WERI-Rb-1 (cell line): ENCODE results near the gene XIRP1.
A peak's percentile ranks its signal among the peaks of the same experiment; 100 is the strongest.

Experiments
- DNase-seq: peaks from one replicate; pipeline ENCODE4 v3.0.0-alpha.2; 2020
- H3K27ac ChIP-seq: fragments of 250-450 bp; sonication (Bioruptor Pico); 2 replicates; pipeline ENCODE4 v1.5.1; 2020; ENCODE audit warnings: mild to moderate bottlenecking, moderate library complexity
- H3K27me3 ChIP-seq: fragments of 250-450 bp; sonication (Bioruptor Pico); 2 replicates; pipeline ENCODE4 v1.5.1; 2021; ENCODE audit warnings: mild to moderate bottlenecking, low read depth, moderate library complexity; ENCODE audit not compliant: insufficient read depth, severe bottlenecking
- H3K36me3 ChIP-seq: fragments of 250-450 bp; sonication (Bioruptor Pico); 2 replicates; pipeline ENCODE4 v1.5.1; 2020; ENCODE audit warnings: mild to moderate bottlenecking, moderate library complexity
- H3K4me3 ChIP-seq: 2 replicates; pipeline ENCODE4 v1.5.1; 2011; ENCODE audit warnings: low read depth, mild to moderate bottlenecking, control low read depth, low read length
- H3K9me3 ChIP-seq: fragments of 250-450 bp; sonication (Bioruptor Pico); 2 replicates; pipeline ENCODE4 v1.5.1; 2021; ENCODE audit warnings: mild to moderate bottlenecking, moderate library complexity; ENCODE audit not compliant: severe bottlenecking
- TF ChIP-seq, protein P1 (sequence below): IDR thresholded peaks from 2 replicates; pipeline ENCODE4 v1.5.1; 2011; ENCODE audit warnings: low read depth, mild to moderate bottlenecking, control low read depth, inconsistent platforms, low read length

XIRP1 gene

DNA sequence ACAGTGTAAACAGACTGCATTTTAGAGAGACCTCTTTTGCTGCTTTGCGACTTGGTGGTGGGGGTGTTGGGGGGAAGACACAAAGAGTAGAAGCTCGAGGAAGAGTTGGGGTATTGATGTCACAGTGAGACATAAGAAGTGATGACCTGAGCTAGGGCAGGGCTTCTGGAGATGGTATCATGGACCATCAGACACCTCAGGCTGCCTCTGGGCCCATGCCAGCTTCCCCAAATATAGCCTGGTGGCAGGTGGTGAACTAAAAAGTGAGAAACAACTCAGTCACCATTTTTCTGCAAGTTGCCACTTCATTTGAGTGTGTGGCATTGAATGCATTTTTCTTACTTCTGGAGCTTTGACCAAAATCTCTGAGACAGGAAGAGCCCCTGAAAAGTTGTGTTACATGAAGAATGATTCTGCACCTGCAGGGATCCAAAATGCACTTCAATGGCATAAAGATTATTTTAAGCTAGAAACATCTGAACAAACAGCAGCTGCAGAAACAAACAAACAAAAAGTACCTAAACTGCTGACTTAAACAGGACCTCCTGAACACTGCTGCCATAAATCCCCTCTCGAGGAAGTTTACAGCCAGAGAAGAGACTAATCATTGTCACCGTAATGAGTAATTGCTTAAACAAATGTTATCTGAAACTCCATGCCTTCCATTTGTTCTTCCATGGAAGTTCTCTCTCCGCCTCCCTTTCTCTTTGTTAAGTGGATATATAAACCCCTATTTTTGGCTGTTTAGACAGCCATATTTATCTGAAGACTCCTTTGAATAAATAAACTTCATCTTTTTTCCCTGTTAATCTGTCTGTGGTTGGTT lies 15.2 kb upstream of the XIRP1 start:
- Histone ChIP-seq H3K27me3 (no peaks in the 10 kb centered on the region), H3K27ac (peak overlapping the region; percentile 45; the same call in 1 of the 2 replicates), H3K4me3 (no peak overlapping the region), H3K9me3 (peaks cover 3% of the 10 kb centered on the region), H3K36me3 (no peaks in the 10 kb centered on the region)
- TF ChIP-seq, protein P1, sequence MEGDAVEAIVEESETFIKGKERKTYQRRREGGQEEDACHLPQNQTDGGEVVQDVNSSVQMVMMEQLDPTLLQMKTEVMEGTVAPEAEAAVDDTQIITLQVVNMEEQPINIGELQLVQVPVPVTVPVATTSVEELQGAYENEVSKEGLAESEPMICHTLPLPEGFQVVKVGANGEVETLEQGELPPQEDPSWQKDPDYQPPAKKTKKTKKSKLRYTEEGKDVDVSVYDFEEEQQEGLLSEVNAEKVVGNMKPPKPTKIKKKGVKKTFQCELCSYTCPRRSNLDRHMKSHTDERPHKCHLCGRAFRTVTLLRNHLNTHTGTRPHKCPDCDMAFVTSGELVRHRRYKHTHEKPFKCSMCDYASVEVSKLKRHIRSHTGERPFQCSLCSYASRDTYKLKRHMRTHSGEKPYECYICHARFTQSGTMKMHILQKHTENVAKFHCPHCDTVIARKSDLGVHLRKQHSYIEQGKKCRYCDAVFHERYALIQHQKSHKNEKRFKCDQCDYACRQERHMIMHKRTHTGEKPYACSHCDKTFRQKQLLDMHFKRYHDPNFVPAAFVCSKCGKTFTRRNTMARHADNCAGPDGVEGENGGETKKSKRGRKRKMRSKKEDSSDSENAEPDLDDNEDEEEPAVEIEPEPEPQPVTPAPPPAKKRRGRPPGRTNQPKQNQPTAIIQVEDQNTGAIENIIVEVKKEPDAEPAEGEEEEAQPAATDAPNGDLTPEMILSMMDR: no peak
- no peak for DNase-seq

DNA sequence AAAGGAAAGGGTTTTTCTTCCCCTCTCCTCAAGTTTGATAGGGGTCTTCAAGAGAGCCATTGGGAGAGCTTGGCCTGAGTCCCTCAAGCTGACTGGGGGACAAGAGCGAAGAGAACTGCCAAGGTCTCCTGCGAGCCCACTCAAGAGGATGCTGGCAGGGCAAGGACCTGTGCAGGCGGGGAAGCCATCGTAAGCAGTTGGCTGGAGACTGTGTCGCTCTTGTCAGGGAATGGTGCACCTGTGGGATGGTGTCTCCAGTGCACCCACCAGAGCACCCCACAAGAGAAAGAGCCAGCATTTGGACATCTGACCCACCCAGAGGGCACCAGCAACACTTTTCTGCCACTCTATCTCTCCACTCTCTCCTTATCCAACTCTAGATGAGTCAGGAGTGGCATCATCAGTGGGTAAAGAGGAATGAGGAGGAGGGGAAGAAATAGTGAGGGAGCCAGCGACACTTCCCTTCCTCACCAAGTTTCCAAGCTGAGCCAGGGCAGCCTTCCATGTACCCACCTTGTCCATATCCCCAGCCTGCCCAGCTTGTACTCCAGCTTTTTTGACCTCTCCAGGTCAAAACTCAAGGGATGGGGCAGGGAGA lies 13.6 kb upstream of the XIRP1 start:
- no peak overlapping the region for H3K4me3 ChIP-seq

DNA sequence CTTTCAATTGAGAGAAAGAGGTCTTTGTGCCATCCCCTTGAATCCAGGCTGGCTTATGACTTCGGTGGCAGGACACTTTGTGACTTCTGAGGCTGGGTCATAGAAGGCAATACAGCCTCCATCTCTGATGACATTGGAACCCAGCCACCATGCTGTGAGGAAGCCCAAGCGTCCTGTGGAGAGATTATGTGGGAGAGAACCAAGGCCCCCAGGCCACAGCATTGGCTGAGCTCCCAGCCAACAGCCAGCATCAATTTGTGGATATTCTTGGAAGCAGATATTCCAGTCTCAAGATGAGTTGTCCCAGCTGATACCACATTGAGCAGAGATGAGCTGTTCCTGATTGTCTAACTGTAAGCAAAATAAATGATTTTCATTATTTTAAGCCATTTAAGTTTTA lies 12.7 kb upstream of the XIRP1 start:
- Histone ChIP-seq H3K36me3 (no peaks in the 10 kb centered on the region), H3K27ac (no peak overlapping the region), H3K9me3 (peaks cover 3% of the 10 kb centered on the region), H3K27me3 (no peaks in the 10 kb centered on the region), H3K4me3 (no peak overlapping the region)
- no peak for DNase-seq
- TF ChIP-seq, protein P1: no peak

More for the DNA sequence above, 13.6 kb upstream of the XIRP1 start:
- no peak overlapping the region for H3K27ac ChIP-seq
- peaks cover 3% of the 10 kb centered on the region for H3K9me3 ChIP-seq
- no peaks in the 10 kb centered on the region for H3K27me3 ChIP-seq
- no peak for DNase-seq
- H3K36me3 ChIP-seq: no peaks in the 10 kb centered on the region
- TF ChIP-seq, protein P1: no peak

DNA sequence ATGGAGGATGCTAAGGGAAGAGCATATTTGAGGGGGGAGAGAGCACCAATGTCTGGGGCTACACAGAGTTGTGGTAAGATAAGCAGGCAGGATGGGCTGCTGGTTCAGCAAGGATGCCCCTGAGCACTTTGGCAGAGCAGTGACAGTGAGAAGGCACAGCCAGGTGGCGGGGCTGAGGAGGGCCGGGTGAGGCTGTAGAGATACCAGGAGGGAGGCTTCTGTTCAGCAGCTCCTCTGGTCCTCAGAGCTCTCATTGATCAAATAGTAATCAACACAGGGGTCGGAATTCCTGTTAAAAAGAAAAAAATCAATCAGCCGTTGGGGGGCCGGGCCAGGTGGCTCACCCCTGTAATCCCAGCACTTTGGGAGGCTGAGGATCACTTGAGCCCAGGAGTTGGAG lies 11.5 kb upstream of the XIRP1 start:
- Histone ChIP-seq H3K9me3 (peaks cover 3% of the 10 kb centered on the region), H3K27ac (no peak overlapping the region), H3K4me3 (no peak overlapping the region), H3K27me3 (no peaks in the 10 kb centered on the region), H3K36me3 (no peaks in the 10 kb centered on the region)
- DNase-seq: no peak
- TF ChIP-seq, protein P1: no peak

DNA sequence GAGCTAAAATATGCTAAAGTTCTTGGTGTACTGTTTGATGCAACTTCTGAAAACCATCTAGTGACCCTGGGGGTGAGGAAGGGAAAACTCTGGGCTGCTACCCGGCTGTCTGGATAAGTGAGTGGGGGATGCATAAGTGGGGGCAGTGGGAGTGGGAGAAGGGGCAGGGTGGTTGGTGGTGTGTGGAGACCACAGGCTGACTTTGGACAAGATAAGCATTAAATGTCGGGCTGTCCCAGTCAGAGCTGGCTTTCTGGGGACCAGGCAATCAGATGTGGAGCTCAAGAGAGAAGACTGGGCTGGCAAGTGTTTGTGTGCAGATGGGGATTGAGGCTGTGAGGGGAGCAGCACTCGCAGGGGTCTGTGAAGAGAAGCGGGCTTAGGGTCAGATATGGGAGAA lies 11.0 kb upstream of the XIRP1 start:
- DNase-seq: no peak
- TF ChIP-seq, protein P1: no peak
- no peak overlapping the region for H3K27ac ChIP-seq
- no peak overlapping the region for H3K4me3 ChIP-seq
- no peaks in the 10 kb centered on the region for H3K36me3 ChIP-seq
- peaks cover 3% of the 10 kb centered on the region for H3K9me3 ChIP-seq
- H3K27me3 ChIP-seq: no peaks in the 10 kb centered on the region
